Tibial nerve (tissue), 4 donors: Measurements from ENCODE around the gene KMO.

Source experiments
- EP300 ChIP-seq, 2 donors: sonication (generic); formaldehyde crosslinking; IDR thresholded peaks; one replicate each; pipeline ENCODE4 v1.6.1; 2017; ENCODE audit warnings: antibody characterized with exemption in 2 of 2, mild to moderate bottlenecking in 1 of 2
- POLR2A ChIP-seq, 2 donors: fragments of 450-650 bp; IDR thresholded peaks; one replicate each; pipeline ENCODE4 v1.6.1; 2017; ENCODE audit warnings: antibody characterized with exemption in 2 of 2, mild to moderate bottlenecking in 2 of 2, moderate library complexity in 2 of 2
- TF ChIP-seq, protein P1 (sequence below), 5 experiments: fragments of 200-600 bp in 3 of 5; fragments of 450-650 bp in 2 of 5; sonication (generic) in 3 of 5; IDR thresholded peaks; one replicate each; pipeline ENCODE4 v1.5.1; 2016 to 2019; ENCODE audit warnings: antibody characterized with exemption in 5 of 5, mild to moderate bottlenecking in 3 of 5, moderate library complexity in 2 of 5

DNA sequence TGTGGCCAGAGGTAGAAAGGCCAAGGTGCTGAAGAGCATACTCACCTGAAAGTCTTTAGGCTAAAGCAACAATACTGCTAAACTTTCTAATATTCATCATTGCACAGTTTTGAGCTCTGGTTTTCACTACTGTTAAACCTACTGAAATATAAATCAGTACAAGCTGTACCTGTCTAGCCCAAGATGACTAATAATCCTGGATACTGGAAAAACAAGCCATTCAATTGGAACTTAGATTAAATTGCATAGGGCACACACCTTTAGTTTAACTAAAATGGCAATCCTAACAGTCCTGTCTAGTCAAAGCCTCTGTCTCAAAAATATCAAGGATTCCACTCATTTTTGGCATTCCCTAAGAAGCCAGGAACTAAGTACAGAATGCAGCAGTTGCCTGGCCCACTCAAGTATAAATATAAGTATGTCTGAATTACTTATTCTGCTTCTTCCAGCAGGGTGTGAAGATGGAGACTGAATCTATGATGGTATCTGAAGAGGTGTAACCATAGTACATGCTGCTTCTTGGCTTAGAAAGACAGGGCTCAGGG is 104.9 kb downstream of the KMO start:
- TF ChIP-seq, protein P1, sequence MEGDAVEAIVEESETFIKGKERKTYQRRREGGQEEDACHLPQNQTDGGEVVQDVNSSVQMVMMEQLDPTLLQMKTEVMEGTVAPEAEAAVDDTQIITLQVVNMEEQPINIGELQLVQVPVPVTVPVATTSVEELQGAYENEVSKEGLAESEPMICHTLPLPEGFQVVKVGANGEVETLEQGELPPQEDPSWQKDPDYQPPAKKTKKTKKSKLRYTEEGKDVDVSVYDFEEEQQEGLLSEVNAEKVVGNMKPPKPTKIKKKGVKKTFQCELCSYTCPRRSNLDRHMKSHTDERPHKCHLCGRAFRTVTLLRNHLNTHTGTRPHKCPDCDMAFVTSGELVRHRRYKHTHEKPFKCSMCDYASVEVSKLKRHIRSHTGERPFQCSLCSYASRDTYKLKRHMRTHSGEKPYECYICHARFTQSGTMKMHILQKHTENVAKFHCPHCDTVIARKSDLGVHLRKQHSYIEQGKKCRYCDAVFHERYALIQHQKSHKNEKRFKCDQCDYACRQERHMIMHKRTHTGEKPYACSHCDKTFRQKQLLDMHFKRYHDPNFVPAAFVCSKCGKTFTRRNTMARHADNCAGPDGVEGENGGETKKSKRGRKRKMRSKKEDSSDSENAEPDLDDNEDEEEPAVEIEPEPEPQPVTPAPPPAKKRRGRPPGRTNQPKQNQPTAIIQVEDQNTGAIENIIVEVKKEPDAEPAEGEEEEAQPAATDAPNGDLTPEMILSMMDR (IDR thresholded peaks at IDR 0.05), result no peak
- TF ChIP-seq POLR2A (IDR thresholded peaks at IDR 0.05) (no peak), EP300 (IDR thresholded peaks at IDR 0.05) (no peak)
